Lung (tissue), 12 donors: Measurements from ENCODE around the gene PHOSPHO1. TPM values are rescaled to one million over a fixed set of nuclear protein-coding genes. Genes with fewer than 3 reads are reported as not detected.

ENCODE experiments used
- ATAC-seq: fragments of 200-7000 bp; cut with Tn5 transposase; one replicate; pipeline ENCODE4 v1.9.1; 2020; ENCODE audit warnings: moderate number of reproducible peaks; ENCODE audit not compliant: insufficient read depth, low FRiP score
- DNase-seq, 3 donors: peaks; one replicate each; pipeline ENCODE4 v3.0.0-alpha.2; 2013 to 2017
- H3K27ac ChIP-seq, 2 donors: one replicate each; pipeline ENCODE4 v1.5.1; 2013; ENCODE audit warnings: mild to moderate bottlenecking in 2 of 2, moderate library complexity in 2 of 2, control low read depth in 1 of 2, inconsistent platforms in 1 of 2, low read depth in 1 of 2, low read length in 1 of 2
- H3K27me3 ChIP-seq, 3 donors: one replicate each; pipeline ENCODE4 v1.5.1; 2013; ENCODE audit warnings: low read length in 2 of 3; ENCODE audit not compliant: control insufficient read depth in 3 of 3, insufficient read depth in 3 of 3
- H3K36me3 ChIP-seq, 4 donors: one replicate each; pipeline ENCODE4 v1.5.1; 2013; ENCODE audit warnings: low read length in 4 of 4, mild to moderate bottlenecking in 1 of 4, moderate library complexity in 1 of 4; ENCODE audit not compliant: control insufficient read depth in 4 of 4, insufficient read depth in 4 of 4
- H3K4me1 ChIP-seq, 5 donors: one replicate each; pipeline ENCODE4 v1.5.1; 2013; ENCODE audit warnings: low read length in 5 of 5, mild to moderate bottlenecking in 2 of 5, moderate library complexity in 1 of 5; ENCODE audit not compliant: control insufficient read depth in 5 of 5, insufficient read depth in 5 of 5
- H3K4me3 ChIP-seq: one replicate; pipeline ENCODE4 v1.5.1; 2013; ENCODE audit warnings: mild to moderate bottlenecking, control low read depth, moderate library complexity
- H3K9ac ChIP-seq, 2 donors: one replicate each; pipeline ENCODE4 v1.5.1; 2013; ENCODE audit warnings: low read length in 2 of 2, control low read depth in 1 of 2; ENCODE audit not compliant: insufficient read depth in 1 of 2
- H3K9me3 ChIP-seq, 4 donors: one replicate each; pipeline ENCODE4 v1.5.1; 2013; ENCODE audit warnings: low read length in 3 of 4, mild to moderate bottlenecking in 1 of 4, moderate library complexity in 1 of 4; ENCODE audit not compliant: control insufficient read depth in 4 of 4, insufficient read depth in 3 of 4
- WGBS, 2 donors: extraction: QIAGEN DNeasy Blood & Tissue Kit; methylation state at CpG; one replicate each; pipeline ENCODE4 v1.1.7; 2013; 5-methylcytosine and 5-hydroxymethylcytosine counted together
- polyA plus RNA-seq, 2 donors: library from polyadenylated mRNA; stranded (reverse); fragments of 200-250 nt; gene quantifications; one replicate each; pipeline ENCODE4 v1.2.1, GENCODE V29; 2013
- total RNA-seq, 2 donors: library from RNA; depleted of rRNA in 1 of 2; stranded (reverse); fragments of >200 nt in 1 of 2; gene quantifications; one replicate each; pipeline ENCODE4 v1.2.1, GENCODE V29; 2014 to 2021
- TF ChIP-seq, protein P1 (sequence below): IDR thresholded peaks from 2 replicates; pipeline ENCODE4 v1.5.1; 2012; ENCODE audit warnings: mild to moderate bottlenecking; ENCODE audit errors: control extremely low read depth, extremely low read depth
- donor health status: control.
- donor health status: control.
- donor health status: Bipolar disorder and iron deficiency.
- donor health status: healthy.
- donor health status: DM: yes; HTN: yes; CAD: no.

The PHOSPHO1 gene
- total and polyA plus RNA-seq, 4 donors, result 0.37 to 10.2 (median 1.9) TPM

DNA sequence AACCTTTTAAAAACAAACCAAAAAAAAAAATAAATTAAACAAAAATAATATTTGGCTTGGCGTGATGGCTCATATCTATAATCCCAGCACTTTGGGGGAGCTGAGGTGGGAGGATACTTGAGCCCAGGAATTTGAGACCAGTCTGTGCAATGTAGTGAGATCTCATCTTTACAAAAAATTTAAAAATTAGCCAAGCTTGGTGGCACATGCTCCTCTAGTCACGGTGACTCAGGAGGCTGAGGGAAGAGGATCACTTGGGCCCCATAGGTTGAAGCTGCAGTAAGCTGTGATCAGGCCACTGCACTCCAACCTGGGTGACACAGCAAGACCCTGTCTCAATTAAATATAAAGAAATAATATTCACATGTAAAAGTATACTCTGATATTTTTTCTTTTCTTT lies 32.4 kb downstream of the PHOSPHO1 start:
- no peak for ATAC-seq
- H3K4me3 ChIP-seq, result no peak overlapping the region
- H3K9ac ChIP-seq, result no peak overlapping the region
- no peak overlapping the region for H3K27ac ChIP-seq
- TF ChIP-seq, protein P1, sequence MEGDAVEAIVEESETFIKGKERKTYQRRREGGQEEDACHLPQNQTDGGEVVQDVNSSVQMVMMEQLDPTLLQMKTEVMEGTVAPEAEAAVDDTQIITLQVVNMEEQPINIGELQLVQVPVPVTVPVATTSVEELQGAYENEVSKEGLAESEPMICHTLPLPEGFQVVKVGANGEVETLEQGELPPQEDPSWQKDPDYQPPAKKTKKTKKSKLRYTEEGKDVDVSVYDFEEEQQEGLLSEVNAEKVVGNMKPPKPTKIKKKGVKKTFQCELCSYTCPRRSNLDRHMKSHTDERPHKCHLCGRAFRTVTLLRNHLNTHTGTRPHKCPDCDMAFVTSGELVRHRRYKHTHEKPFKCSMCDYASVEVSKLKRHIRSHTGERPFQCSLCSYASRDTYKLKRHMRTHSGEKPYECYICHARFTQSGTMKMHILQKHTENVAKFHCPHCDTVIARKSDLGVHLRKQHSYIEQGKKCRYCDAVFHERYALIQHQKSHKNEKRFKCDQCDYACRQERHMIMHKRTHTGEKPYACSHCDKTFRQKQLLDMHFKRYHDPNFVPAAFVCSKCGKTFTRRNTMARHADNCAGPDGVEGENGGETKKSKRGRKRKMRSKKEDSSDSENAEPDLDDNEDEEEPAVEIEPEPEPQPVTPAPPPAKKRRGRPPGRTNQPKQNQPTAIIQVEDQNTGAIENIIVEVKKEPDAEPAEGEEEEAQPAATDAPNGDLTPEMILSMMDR, result no peak
- no peaks in the 10 kb centered on the region for H3K9me3 ChIP-seq
- peaks cover 0 to 6% (median 0%) of the 10 kb centered on the region in 5 donors for H3K4me1 ChIP-seq
- H3K36me3 ChIP-seq, result no peaks in the 10 kb centered on the region
- DNase-seq, result no peak
- H3K27me3 ChIP-seq, result peaks cover 0 to 4% (median 0%) of the 10 kb centered on the region in 3 donors
- whole genome bisulfite sequencing, 2 donors, result 89 to 95% methylated on average over 2 of the region's 2 CpGs

DNA sequence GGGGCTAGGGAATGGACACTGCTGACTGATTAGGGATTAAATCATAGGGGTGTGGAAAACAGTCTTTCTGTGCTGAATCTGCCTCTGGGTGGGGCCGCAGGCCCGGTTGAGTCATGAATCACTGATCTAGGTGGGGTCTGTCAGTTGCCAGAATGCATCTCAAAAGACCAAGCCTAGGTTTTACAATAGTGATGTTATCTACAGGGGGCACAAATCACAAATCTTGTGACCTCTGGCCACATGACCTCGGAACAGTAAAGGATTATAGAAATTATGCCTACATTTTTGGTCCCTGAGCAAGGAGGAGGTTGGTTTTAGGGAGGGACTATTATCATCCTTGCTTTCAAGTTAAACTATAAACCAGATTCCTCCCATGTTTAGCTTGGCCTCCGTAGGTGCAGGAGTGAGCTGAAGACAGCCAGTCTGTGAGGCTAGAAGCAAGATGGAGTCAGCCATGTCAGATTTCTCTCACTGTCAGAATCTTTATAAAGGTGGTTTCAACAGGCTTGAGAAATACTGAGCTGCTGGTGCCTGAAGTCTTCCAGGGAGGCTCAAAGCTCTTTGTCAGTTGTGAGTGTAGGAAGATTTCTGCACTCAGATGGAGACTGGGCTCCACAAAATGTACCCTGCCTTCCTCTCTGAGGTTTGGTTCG lies 33.1 kb downstream of the PHOSPHO1 start:
- Histone ChIP-seq H3K27me3 (peaks cover 0 to 4% (median 0%) of the 10 kb centered on the region in 3 donors), H3K4me3 (no peak overlapping the region), H3K4me1 (peaks cover 0 to 6% (median 0%) of the 10 kb centered on the region in 5 donors), H3K9ac (no peak overlapping the region), H3K27ac (no peak overlapping the region), H3K9me3 (no peaks in the 10 kb centered on the region), H3K36me3 (no peaks in the 10 kb centered on the region)
- WGBS, 2 donors, result 58 to 74% methylated on average over 5 of the region's 5 CpGs
- TF ChIP-seq, protein P1, result no peak
- no peak for DNase-seq
- ATAC-seq, result no peak

DNA sequence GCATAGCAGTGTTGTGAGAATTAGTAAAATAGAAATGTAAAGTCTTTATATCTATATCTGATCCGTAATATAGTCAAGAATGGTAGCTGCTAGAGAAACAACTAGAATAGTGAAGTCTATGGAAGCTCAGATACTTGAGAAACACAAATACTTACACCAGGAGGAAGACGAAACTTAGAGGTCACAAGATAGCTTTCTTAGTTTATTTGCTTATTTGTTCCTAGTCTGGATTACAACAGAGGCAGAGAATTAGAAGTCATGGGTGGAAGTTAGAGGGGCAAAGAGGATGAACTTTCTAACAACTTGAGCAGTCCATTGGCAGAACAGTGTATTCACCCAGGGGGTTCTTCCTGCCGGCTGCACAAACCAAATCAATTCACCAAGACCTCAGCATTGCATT lies 34.1 kb downstream of the PHOSPHO1 start:
- H3K9ac ChIP-seq, result no peak overlapping the region
- 81 to 84% methylated on average over 3 of the region's 3 CpGs for WGBS, 2 donors
- peaks cover 0 to 6% (median 0%) of the 10 kb centered on the region in 5 donors for H3K4me1 ChIP-seq
- H3K27ac ChIP-seq, result no peak overlapping the region
- ATAC-seq, result no peak
- DNase-seq, result no peak
- H3K27me3 ChIP-seq, result no peaks in the 10 kb centered on the region
- H3K36me3 ChIP-seq, result no peaks in the 10 kb centered on the region
- TF ChIP-seq, protein P1, result no peak
- H3K9me3 ChIP-seq, result no peaks in the 10 kb centered on the region
- H3K4me3 ChIP-seq, result no peak overlapping the region

DNA sequence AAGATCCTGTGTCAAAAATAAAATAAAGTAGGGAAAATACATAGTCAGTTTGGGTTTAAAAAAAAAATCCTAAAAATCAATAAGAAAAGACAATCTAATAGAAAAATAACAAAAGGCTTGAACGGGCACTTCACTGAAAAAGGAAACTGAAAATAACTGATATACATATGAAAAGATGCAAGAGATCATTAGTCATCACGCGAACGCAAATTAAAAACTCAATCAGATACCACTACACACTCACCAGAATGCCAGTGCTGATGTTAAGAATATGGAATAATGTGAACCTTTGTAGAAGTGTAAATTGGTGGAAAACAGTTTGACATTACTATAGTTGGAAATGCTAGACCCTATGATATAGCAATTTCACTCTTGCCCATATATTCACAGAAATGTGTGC lies 34.8 kb downstream of the PHOSPHO1 start:
- H3K27ac ChIP-seq, result no peak overlapping the region
- H3K4me3 ChIP-seq, result no peak overlapping the region
- DNase-seq (no peak), ATAC-seq (no peak)
- H3K36me3 ChIP-seq, result no peaks in the 10 kb centered on the region
- H3K4me1 ChIP-seq, result peaks cover 0 to 6% (median 0%) of the 10 kb centered on the region in 5 donors
- no peaks in the 10 kb centered on the region for H3K27me3 ChIP-seq
- TF ChIP-seq, protein P1, result no peak
- H3K9ac ChIP-seq, result no peak overlapping the region
- WGBS, 2 donors, result 75 to 86% methylated on average over 4 of the region's 4 CpGs
- no peaks in the 10 kb centered on the region for H3K9me3 ChIP-seq
